GM21447 (cell line): ENCODE measurements around the gene HSPA8.
"Not testable (repeated sequence)": the region's sequence is repeated elsewhere in the genome, so short reads cannot be mapped to it uniquely, and the experiment has no call there.

Source experiments
- ATAC-seq: cut with Tn5 transposase; IDR thresholded peaks from one replicate; pipeline ENCODE4 v1.9.1; 2021; ENCODE audit not compliant: unreplicated experiment

Gene HSPA8

GRCh38 chr11:123061403-123062157, at the start of gene HSPA8:
TSS of gene HSPA8 (minus strand) at chr11:123062136. CDS start at chr11:123061324, 812 bp downstream.
- ATAC-seq, result peak; percentile 12

GRCh38 chr11:123111465-123111864, 49.5 kb upstream of the HSPA8 start:
- no peak for ATAC-seq

GRCh38 chr11:123110397-123110796, 48.5 kb upstream of the HSPA8 start:
- ATAC-seq, result no peak

- ATAC-seq, result no peak
These were observed 46.1 kb upstream of the HSPA8 start for GRCh38 chr11:123107945-123108495.

- ATAC-seq, result no peak
These were observed 42.8 kb upstream of the HSPA8 start for GRCh38 chr11:123104697-123105096.

- ATAC-seq, result no peak
These were observed 41.5 kb upstream of the HSPA8 start for GRCh38 chr11:123103326-123103980.

GRCh38 chr11:123100379-123101085, 38.6 kb upstream of the HSPA8 start:
- ATAC-seq, result no peak

- no peak for ATAC-seq
These were observed 37.1 kb upstream of the HSPA8 start for GRCh38 chr11:123098990-123099389.

GRCh38 chr11:123093739-123094138, 31.8 kb upstream of the HSPA8 start:
- ATAC-seq, result no peak

- no peak for ATAC-seq
These were observed 29.6 kb upstream of the HSPA8 start for GRCh38 chr11:123091506-123091905.

GRCh38 chr11:123090168-123090567, 28.2 kb upstream of the HSPA8 start:
- ATAC-seq, result not testable (repeated sequence)

- not testable (repeated sequence) for ATAC-seq
These were observed 27.0 kb upstream of the HSPA8 start for GRCh38 chr11:123088896-123089295.

GRCh38 chr11:123087657-123088056, 25.7 kb upstream of the HSPA8 start:
- peak; percentile 98 for ATAC-seq

- ATAC-seq, result no peak
These were observed 24.4 kb upstream of the HSPA8 start for GRCh38 chr11:123086305-123086704.

- ATAC-seq, result no peak
These were observed 23.6 kb upstream of the HSPA8 start for GRCh38 chr11:123085497-123085896.

GRCh38 chr11:123084454-123084853, 22.5 kb upstream of the HSPA8 start:
- ATAC-seq, result no peak

- no peak for ATAC-seq
These were observed 21.7 kb upstream of the HSPA8 start for GRCh38 chr11:123083623-123084029.

GRCh38 chr11:123082977-123083376, 21.0 kb upstream of the HSPA8 start:
- ATAC-seq, result no peak

GRCh38 chr11:123080015-123080414, 18.1 kb upstream of the HSPA8 start:
- ATAC-seq, result no peak

GRCh38 chr11:123076484-123076883, 14.5 kb upstream of the HSPA8 start:
- no peak for ATAC-seq

GRCh38 chr11:123073343-123074057, 11.6 kb upstream of the HSPA8 start:
- ATAC-seq, result no peak
